SK-N-MC (cell line): ENCODE measurements around the gene CFAP20DC.

Experiments used
- DNase-seq: peaks from one replicate; pipeline ENCODE4 v3.0.0-alpha.2; 2011; ENCODE audit warnings: low read depth, low spot score
- H3K27ac ChIP-seq: fragments of 200-600 bp; sonication (generic); 2 replicates; pipeline ENCODE4 v1.5.1; 2016; ENCODE audit warnings: mixed run types
- H3K36me3 ChIP-seq: fragments of 200-600 bp; sonication (generic); 2 replicates; pipeline ENCODE4 v1.6.1; 2017; ENCODE audit warnings: antibody characterized with exemption, low read length, mixed read lengths; ENCODE audit not compliant: insufficient read depth
- H3K4me3 ChIP-seq: fragments of 200-600 bp; sonication (generic); 2 replicates; pipeline ENCODE4 v1.5.1; 2016
- H3K9ac ChIP-seq: fragments of 200-600 bp; sonication (generic); 2 replicates; pipeline ENCODE4 v1.8.0; 2017; ENCODE audit warnings: mixed run types, mixed read lengths; ENCODE audit not compliant: insufficient read length
- H3K9me3 ChIP-seq: fragments of 200-600 bp; sonication (generic); 2 replicates; pipeline ENCODE4 v1.6.1; 2017; ENCODE audit warnings: low read depth, mild to moderate bottlenecking, antibody characterized with exemption, low read length, moderate library complexity, mixed read lengths
- EZH2 ChIP-seq: fragments of 200-600 bp; sonication (generic); IDR thresholded peaks from one replicate; pipeline ENCODE4 v1.6.1; 2017; ENCODE audit warnings: antibody characterized with exemption
- FOXP2 ChIP-seq: optimal IDR thresholded peaks from 2 replicates; pipeline ENCODE3; 2011; ENCODE audit warnings: mild to moderate bottlenecking, moderate library complexity; ENCODE audit not compliant: insufficient read depth; ENCODE audit errors: extremely low read length, control extremely low read depth
- POLR2AphosphoS5 ChIP-seq: IDR thresholded peaks from 2 replicates; pipeline ENCODE4 v1.6.1; 2012; ENCODE audit warnings: mild to moderate bottlenecking, low read depth, low read length, borderline replicate concordance

The CFAP20DC gene

GRCh38 chr3:58737644-58738043 is 312.2 kb downstream of the CFAP20DC start:
- no peaks in the 10 kb centered on the region for H3K9me3 ChIP-seq
- TF ChIP-seq FOXP2 (no peak), POLR2AphosphoS5 (no peak), EZH2 (no peak)
- H3K4me3 ChIP-seq, result no peak overlapping the region
- no peak overlapping the region for H3K27ac ChIP-seq
- DNase-seq, result no peak
- H3K9ac ChIP-seq, result no peak overlapping the region
- H3K36me3 ChIP-seq, result no peaks in the 10 kb centered on the region

- Histone ChIP-seq H3K9ac (no peak overlapping the region), H3K27ac (no peak overlapping the region), H3K36me3 (no peaks in the 10 kb centered on the region), H3K4me3 (no peak overlapping the region), H3K9me3 (no peaks in the 10 kb centered on the region)
- TF ChIP-seq POLR2AphosphoS5 (no peak), EZH2 (no peak), FOXP2 (no peak)
- no peak for DNase-seq
These were observed 318.2 kb downstream of the CFAP20DC start for GRCh38 chr3:58731673-58732072.

- Histone ChIP-seq H3K27ac (no peak overlapping the region), H3K9me3 (no peaks in the 10 kb centered on the region), H3K36me3 (no peaks in the 10 kb centered on the region), H3K4me3 (no peak overlapping the region), H3K9ac (no peak overlapping the region)
- TF ChIP-seq POLR2AphosphoS5 (no peak), FOXP2 (no peak), EZH2 (no peak)
- no peak for DNase-seq
These were observed 321.1 kb downstream of the CFAP20DC start for GRCh38 chr3:58728723-58729122.

GRCh38 chr3:58725326-58725853 is 324.4 kb downstream of the CFAP20DC start:
- Histone ChIP-seq H3K4me3 (no peak overlapping the region), H3K9ac (no peak overlapping the region), H3K9me3 (no peaks in the 10 kb centered on the region), H3K27ac (no peak overlapping the region), H3K36me3 (no peaks in the 10 kb centered on the region)
- DNase-seq, result no peak
- TF ChIP-seq FOXP2 (no peak), EZH2 (no peak), POLR2AphosphoS5 (no peak)

- Histone ChIP-seq H3K36me3 (no peaks in the 10 kb centered on the region), H3K4me3 (no peak overlapping the region), H3K9me3 (no peaks in the 10 kb centered on the region), H3K27ac (no peak overlapping the region), H3K9ac (no peak overlapping the region)
- DNase-seq, result no peak
- no peak for TF ChIP-seq POLR2AphosphoS5
- no peak for TF ChIP-seq EZH2
- no peak for TF ChIP-seq FOXP2
These were observed 325.5 kb downstream of the CFAP20DC start for GRCh38 chr3:58724336-58724735.

- Histone ChIP-seq H3K9me3 (no peaks in the 10 kb centered on the region), H3K9ac (no peak overlapping the region), H3K4me3 (no peak overlapping the region), H3K27ac (no peak overlapping the region), H3K36me3 (no peaks in the 10 kb centered on the region)
- TF ChIP-seq EZH2, result no peak
- TF ChIP-seq POLR2AphosphoS5, result no peak
- no peak for TF ChIP-seq FOXP2
- DNase-seq, result no peak
These were observed 326.7 kb downstream of the CFAP20DC start for GRCh38 chr3:58723173-58723572.

- no peaks in the 10 kb centered on the region for H3K36me3 ChIP-seq
- no peak overlapping the region for H3K9ac ChIP-seq
- H3K4me3 ChIP-seq, result no peak overlapping the region
- no peak for TF ChIP-seq FOXP2
- no peak for TF ChIP-seq EZH2
- TF ChIP-seq POLR2AphosphoS5, result no peak
- no peaks in the 10 kb centered on the region for H3K9me3 ChIP-seq
- no peak for DNase-seq
- no peak overlapping the region for H3K27ac ChIP-seq
These were observed 327.3 kb downstream of the CFAP20DC start for GRCh38 chr3:58722561-58722960.

GRCh38 chr3:58720526-58720925 is 329.3 kb downstream of the CFAP20DC start:
- no peak overlapping the region for H3K27ac ChIP-seq
- no peaks in the 10 kb centered on the region for H3K36me3 ChIP-seq
- H3K4me3 ChIP-seq, result no peak overlapping the region
- DNase-seq, result no peak
- TF ChIP-seq FOXP2 (no peak), EZH2 (no peak), POLR2AphosphoS5 (no peak)
- no peaks in the 10 kb centered on the region for H3K9me3 ChIP-seq
- H3K9ac ChIP-seq, result no peak overlapping the region

GRCh38 chr3:58719684-58720083 is 330.1 kb downstream of the CFAP20DC start:
- DNase-seq, result no peak
- no peak for TF ChIP-seq EZH2
- TF ChIP-seq FOXP2, result no peak
- TF ChIP-seq POLR2AphosphoS5, result no peak
- no peak overlapping the region for H3K9ac ChIP-seq
- no peaks in the 10 kb centered on the region for H3K9me3 ChIP-seq
- H3K4me3 ChIP-seq, result no peak overlapping the region
- H3K27ac ChIP-seq, result no peak overlapping the region
- H3K36me3 ChIP-seq, result no peaks in the 10 kb centered on the region
